Nephron progenitor cell (in vitro differentiated cells): ENCODE results near the gene LRIG3.

Experiments used
- DNase-seq: peaks from one replicate; pipeline ENCODE4 v3.0.0; 2021
- H3K27ac Mint-ChIP-seq: 2 replicates; pipeline ENCODE4 v1.8.0; 2021; ENCODE audit warnings: mild to moderate bottlenecking, moderate library complexity, mixed read lengths
- H3K27me3 Mint-ChIP-seq: 2 replicates; pipeline ENCODE4 v1.8.0; 2021; ENCODE audit warnings: mild to moderate bottlenecking, low read depth, mixed read lengths; ENCODE audit not compliant: poor library complexity
- H3K36me3 Mint-ChIP-seq: 2 replicates; pipeline ENCODE4 v1.8.0; 2021; ENCODE audit warnings: low read depth, mixed read lengths
- H3K4me1 Mint-ChIP-seq: 2 replicates; pipeline ENCODE4 v1.8.0; 2021; ENCODE audit warnings: mixed read lengths
- H3K4me3 Mint-ChIP-seq: 2 replicates; pipeline ENCODE4 v1.8.0; 2021; ENCODE audit warnings: mild to moderate bottlenecking, moderate library complexity, mixed read lengths
- H3K9me3 Mint-ChIP-seq: 2 replicates; pipeline ENCODE4 v1.8.0; 2021; ENCODE audit warnings: mild to moderate bottlenecking, moderate library complexity, mixed read lengths
- TF ChIP-seq, protein P1 (sequence below): fragments of 200-600 bp; sonication (generic); IDR thresholded peaks from 2 replicates; pipeline ENCODE4 v1.5.0; 2021; ENCODE audit warnings: antibody characterized with exemption

The LRIG3 gene

DNA sequence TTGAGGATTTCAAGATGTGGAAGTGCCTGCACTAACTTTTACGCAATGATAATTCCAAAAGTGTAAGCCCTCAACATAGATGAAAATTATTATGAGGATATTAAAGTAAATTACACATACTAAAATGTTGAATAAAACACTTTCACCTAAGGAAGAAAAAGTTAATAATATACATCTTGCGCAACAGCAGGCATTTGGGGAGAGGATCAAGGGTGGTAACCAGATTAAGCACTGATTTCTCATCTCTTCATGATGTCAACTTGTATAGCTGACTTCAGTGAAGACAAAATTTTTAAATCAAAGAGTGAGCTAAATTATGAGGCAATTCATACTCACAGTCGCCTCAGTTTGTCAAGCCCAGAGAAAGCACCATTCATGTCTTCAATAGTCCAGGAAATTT, 33.8 kb downstream of the LRIG3 start:
- Mint-ChIP-seq H3K4me3 (no peak overlapping the region), H3K27ac (peak overlapping the region; percentile 80), H3K4me1 (no peaks in the 10 kb centered on the region), H3K36me3 (peaks cover 81% of the 10 kb centered on the region), H3K27me3 (no peaks in the 10 kb centered on the region), H3K9me3 (no peaks in the 10 kb centered on the region)
- TF ChIP-seq, protein P1, sequence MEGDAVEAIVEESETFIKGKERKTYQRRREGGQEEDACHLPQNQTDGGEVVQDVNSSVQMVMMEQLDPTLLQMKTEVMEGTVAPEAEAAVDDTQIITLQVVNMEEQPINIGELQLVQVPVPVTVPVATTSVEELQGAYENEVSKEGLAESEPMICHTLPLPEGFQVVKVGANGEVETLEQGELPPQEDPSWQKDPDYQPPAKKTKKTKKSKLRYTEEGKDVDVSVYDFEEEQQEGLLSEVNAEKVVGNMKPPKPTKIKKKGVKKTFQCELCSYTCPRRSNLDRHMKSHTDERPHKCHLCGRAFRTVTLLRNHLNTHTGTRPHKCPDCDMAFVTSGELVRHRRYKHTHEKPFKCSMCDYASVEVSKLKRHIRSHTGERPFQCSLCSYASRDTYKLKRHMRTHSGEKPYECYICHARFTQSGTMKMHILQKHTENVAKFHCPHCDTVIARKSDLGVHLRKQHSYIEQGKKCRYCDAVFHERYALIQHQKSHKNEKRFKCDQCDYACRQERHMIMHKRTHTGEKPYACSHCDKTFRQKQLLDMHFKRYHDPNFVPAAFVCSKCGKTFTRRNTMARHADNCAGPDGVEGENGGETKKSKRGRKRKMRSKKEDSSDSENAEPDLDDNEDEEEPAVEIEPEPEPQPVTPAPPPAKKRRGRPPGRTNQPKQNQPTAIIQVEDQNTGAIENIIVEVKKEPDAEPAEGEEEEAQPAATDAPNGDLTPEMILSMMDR, result no peak
- no peak for DNase-seq

DNA sequence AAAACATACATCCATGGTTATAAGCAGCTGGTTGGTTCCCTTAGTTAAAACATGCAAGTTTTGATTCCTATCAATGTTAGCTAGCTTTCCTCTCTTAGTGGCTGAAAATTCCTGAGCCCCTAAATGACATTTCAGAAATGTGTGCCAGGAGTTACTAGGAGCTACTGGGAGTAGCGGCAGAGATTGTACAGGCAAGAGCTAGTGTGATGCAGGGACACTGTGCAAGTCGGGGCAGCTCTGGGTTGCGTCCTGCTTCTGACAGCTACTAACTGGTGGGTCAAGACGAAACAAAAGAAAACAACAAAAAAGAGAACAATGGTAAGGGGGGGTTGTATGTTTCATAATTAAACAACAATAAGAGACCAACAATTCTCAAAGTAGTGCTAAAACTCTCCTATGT, 35.4 kb downstream of the LRIG3 start:
- Mint-ChIP-seq H3K9me3 (no peaks in the 10 kb centered on the region), H3K4me3 (no peak overlapping the region), H3K27ac (peak overlapping the region; percentile 88), H3K27me3 (no peaks in the 10 kb centered on the region), H3K4me1 (no peaks in the 10 kb centered on the region), H3K36me3 (peaks cover 91% of the 10 kb centered on the region)
- no peak for DNase-seq
- TF ChIP-seq, protein P1, result no peak

DNA sequence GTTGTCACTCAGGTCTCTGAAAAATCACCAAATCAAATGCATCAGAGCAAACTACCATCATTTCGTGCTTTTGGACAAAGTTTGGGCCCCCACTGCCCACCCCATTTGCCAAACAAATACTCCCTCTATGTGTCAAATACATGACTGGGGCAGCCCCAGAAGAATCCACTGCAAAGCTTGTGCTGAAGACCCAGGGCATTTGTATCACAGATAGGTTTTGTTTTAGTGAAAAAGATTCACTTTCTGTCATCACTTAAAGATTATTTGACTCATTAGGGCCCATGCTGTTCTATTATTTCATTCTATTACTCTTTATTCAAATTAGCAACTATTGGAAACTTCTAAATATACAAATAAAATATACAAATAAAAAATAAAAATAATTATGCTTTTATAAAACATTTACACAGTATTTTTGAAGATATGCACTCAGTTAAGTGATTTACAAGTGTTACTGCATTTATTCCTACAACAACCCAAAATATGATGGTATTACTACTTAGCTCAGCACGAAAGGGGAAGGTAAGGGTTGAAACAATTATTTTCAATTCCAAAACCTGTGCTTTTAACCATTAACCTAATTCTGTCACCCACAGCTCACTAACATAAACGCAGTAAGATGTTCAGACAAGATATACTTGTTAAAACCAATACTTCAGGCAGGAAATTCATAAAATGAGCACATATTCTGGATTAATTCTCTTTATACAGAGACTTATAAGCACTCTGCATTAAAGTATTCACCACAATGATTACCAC, 36.5 kb downstream of the LRIG3 start:
- Mint-ChIP-seq H3K4me3 (no peak overlapping the region), H3K4me1 (no peaks in the 10 kb centered on the region), H3K27ac (peak overlapping the region; percentile 82), H3K9me3 (no peaks in the 10 kb centered on the region), H3K27me3 (no peaks in the 10 kb centered on the region), H3K36me3 (peaks cover 91% of the 10 kb centered on the region)
- no peak for DNase-seq
- TF ChIP-seq, protein P1, result no peak

DNA sequence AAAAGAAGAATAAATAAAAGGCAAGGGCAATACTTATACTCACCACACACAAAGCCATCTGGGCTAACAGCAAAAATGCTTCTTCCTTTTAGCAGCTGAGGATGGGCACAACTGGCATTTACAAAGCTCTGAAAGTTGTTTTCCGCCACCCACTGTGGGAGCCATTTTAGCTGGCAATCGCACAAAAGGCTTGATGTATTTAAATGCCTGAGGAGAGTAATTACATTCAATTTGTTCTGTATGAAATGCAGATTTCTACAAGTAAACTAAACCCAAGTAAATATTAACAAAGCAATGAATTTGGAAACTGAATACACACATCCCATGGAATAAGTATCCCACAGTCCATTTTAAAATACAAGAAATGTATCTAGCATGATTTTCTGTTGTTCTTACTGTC, 37.5 kb downstream of the LRIG3 start:
- H3K9me3 Mint-ChIP-seq, result no peaks in the 10 kb centered on the region
- H3K4me3 Mint-ChIP-seq, result no peak overlapping the region
- peaks cover 93% of the 10 kb centered on the region for H3K36me3 Mint-ChIP-seq
- peak overlapping the region; percentile 67 for H3K27ac Mint-ChIP-seq
- no peaks in the 10 kb centered on the region for H3K4me1 Mint-ChIP-seq
- TF ChIP-seq, protein P1, result no peak
- DNase-seq, result no peak
- no peaks in the 10 kb centered on the region for H3K27me3 Mint-ChIP-seq

DNA sequence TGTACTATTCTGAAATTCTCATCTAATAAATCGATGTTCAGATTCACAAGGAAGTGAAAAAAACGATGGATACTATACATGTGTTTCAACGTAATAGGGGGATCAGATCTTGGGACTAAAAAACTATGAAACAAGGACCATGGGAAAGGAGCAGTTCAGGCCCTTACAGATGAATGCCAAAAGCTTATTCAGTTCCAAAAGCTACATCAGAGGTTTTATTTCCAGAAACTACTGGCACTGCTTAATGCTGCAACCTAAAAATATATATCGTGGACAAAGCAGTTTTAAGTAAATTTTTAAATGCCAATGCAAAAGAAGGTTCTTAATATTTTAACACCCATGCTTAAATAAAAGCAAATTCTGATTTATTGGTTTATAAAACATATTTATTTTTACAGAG, 38.5 kb downstream of the LRIG3 start:
- no peak overlapping the region for H3K4me3 Mint-ChIP-seq
- H3K9me3 Mint-ChIP-seq, result no peaks in the 10 kb centered on the region
- H3K27ac Mint-ChIP-seq, result peak overlapping the region; percentile 79
- no peak for DNase-seq
- TF ChIP-seq, protein P1, result no peak
- H3K4me1 Mint-ChIP-seq, result no peaks in the 10 kb centered on the region
- no peaks in the 10 kb centered on the region for H3K27me3 Mint-ChIP-seq
- peaks cover 93% of the 10 kb centered on the region for H3K36me3 Mint-ChIP-seq

DNA sequence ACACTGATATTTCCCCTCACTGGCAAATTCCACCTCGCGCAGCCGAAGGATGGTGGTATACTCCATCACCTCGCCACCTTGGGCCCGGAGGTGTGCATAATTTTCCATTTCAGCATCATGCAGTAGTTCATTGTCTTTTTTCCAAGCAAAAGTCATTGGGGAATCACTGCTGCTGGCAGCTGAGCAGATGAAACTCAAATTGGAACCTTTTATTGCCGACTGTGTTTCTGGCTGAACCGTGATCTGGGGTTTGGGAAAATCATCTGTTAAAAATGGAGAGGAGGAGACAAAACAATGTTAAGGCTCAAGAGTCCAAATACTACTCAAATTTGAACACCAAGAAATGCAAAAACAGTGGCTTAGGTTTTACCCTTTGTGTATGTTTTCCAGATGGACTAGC, 39.7 kb downstream of the LRIG3 start:
- no peaks in the 10 kb centered on the region for H3K9me3 Mint-ChIP-seq
- H3K27me3 Mint-ChIP-seq, result no peaks in the 10 kb centered on the region
- no peaks in the 10 kb centered on the region for H3K4me1 Mint-ChIP-seq
- no peak for DNase-seq
- H3K36me3 Mint-ChIP-seq, result peaks cover 92% of the 10 kb centered on the region
- H3K4me3 Mint-ChIP-seq, result no peak overlapping the region
- TF ChIP-seq, protein P1, result no peak
- H3K27ac Mint-ChIP-seq, result peak overlapping the region; percentile 30
